Mucosa of rectum (tissue), 2 donors: ENCODE data around the gene MSL2.
"Not testable (repeated sequence)": the region's sequence is repeated elsewhere in the genome, so short reads cannot be mapped to it uniquely, and the experiment has no call there.

ENCODE experiments used
- H3K27ac ChIP-seq, 2 donors: one replicate each; pipeline ENCODE4 v1.7.0; 2013; ENCODE audit warnings: inconsistent platforms in 2 of 2, low read depth in 2 of 2, low read length in 2 of 2
- H3K27me3 ChIP-seq, 2 donors: one replicate each; pipeline ENCODE4 v1.7.0; 2013; ENCODE audit warnings: low read length in 2 of 2; ENCODE audit not compliant: control insufficient read depth in 2 of 2, insufficient read depth in 2 of 2
- H3K36me3 ChIP-seq, 2 donors: one replicate each; pipeline ENCODE4 v1.7.0; 2013; ENCODE audit warnings: low read length in 2 of 2; ENCODE audit not compliant: control insufficient read depth in 2 of 2, insufficient read depth in 2 of 2
- H3K4me1 ChIP-seq, 2 donors: one replicate each; pipeline ENCODE4 v1.7.0; 2013; ENCODE audit warnings: low read length in 2 of 2, mild to moderate bottlenecking in 1 of 2; ENCODE audit not compliant: control insufficient read depth in 2 of 2, insufficient read depth in 2 of 2
- H3K4me3 ChIP-seq, 2 donors: one replicate each; pipeline ENCODE4 v1.7.0; 2013; ENCODE audit warnings: low read length in 2 of 2
- H3K9ac ChIP-seq, 2 donors: one replicate each; pipeline ENCODE4 v1.7.0; 2013; ENCODE audit warnings: low read length in 2 of 2, low read depth in 1 of 2, mild to moderate bottlenecking in 1 of 2
- H3K9me3 ChIP-seq, 2 donors: one replicate each; pipeline ENCODE4 v1.7.0; 2013; ENCODE audit warnings: low read length in 2 of 2; ENCODE audit not compliant: control insufficient read depth in 2 of 2
- donor health status: healthy.
- donor health status: Normal muscosa, but diverticular disease.

Gene MSL2

GRCh38 chr3:136177876-136178275 lies 18.3 kb downstream of the MSL2 start:
- no peaks in the 10 kb centered on the region for H3K36me3 ChIP-seq
- H3K9me3 ChIP-seq = no peaks in the 10 kb centered on the region
- no peak overlapping the region for H3K9ac ChIP-seq
- H3K27ac ChIP-seq = no peak overlapping the region
- H3K27me3 ChIP-seq = no peaks in the 10 kb centered on the region
- no peak overlapping the region for H3K4me3 ChIP-seq
- peaks cover 10 to 27% of the 10 kb centered on the region in 2 donors for H3K4me1 ChIP-seq

- H3K4me3 ChIP-seq = no peak overlapping the region
- H3K36me3 ChIP-seq = no peaks in the 10 kb centered on the region
- H3K4me1 ChIP-seq = peaks cover 0 to 17% of the 10 kb centered on the region in 2 donors
- no peak overlapping the region for H3K9ac ChIP-seq
- H3K9me3 ChIP-seq = no peaks in the 10 kb centered on the region
- no peaks in the 10 kb centered on the region for H3K27me3 ChIP-seq
- H3K27ac ChIP-seq = no peak overlapping the region
Measured at GRCh38 chr3:136173939-136174490, 22.1 kb downstream of the MSL2 start.

- no peak overlapping the region for H3K4me3 ChIP-seq
- H3K9ac ChIP-seq = no peak overlapping the region
- no peaks in the 10 kb centered on the region for H3K27me3 ChIP-seq
- H3K9me3 ChIP-seq = no peaks in the 10 kb centered on the region
- no peaks in the 10 kb centered on the region for H3K36me3 ChIP-seq
- peaks cover 0 to 10% of the 10 kb centered on the region in 2 donors for H3K4me1 ChIP-seq
- no peak overlapping the region for H3K27ac ChIP-seq
Measured at GRCh38 chr3:136171097-136171542, 25.0 kb downstream of the MSL2 start.

- not testable (repeated sequence) for H3K27ac ChIP-seq, H3K4me1 ChIP-seq
Measured at GRCh38 chr3:136168236-136168635, 27.9 kb downstream of the MSL2 start.

GRCh38 chr3:136166507-136166906 lies 29.6 kb downstream of the MSL2 start:
- no peaks in the 10 kb centered on the region for H3K36me3 ChIP-seq
- no peaks in the 10 kb centered on the region for H3K27me3 ChIP-seq
- no peak overlapping the region for H3K27ac ChIP-seq
- H3K4me3 ChIP-seq = no peak overlapping the region
- H3K4me1 ChIP-seq = no peaks in the 10 kb centered on the region
- no peak overlapping the region for H3K9ac ChIP-seq
- no peaks in the 10 kb centered on the region for H3K9me3 ChIP-seq

More at GRCh38 chr3:136168236-136168635, 27.9 kb downstream of the MSL2 start:
- H3K9ac ChIP-seq, H3K27me3 ChIP-seq, H3K36me3 ChIP-seq, H3K9me3 ChIP-seq, H3K4me3 ChIP-seq: not testable (repeated sequence)

GRCh38 chr3:136163607-136164006 lies 32.5 kb downstream of the MSL2 start:
- H3K9me3 ChIP-seq, H3K36me3 ChIP-seq, H3K9ac ChIP-seq, H3K4me1 ChIP-seq, H3K27ac ChIP-seq, H3K4me3 ChIP-seq, H3K27me3 ChIP-seq: not testable (repeated sequence)

GRCh38 chr3:136162322-136162721 lies 33.8 kb downstream of the MSL2 start:
- H3K4me1 ChIP-seq = no peaks in the 10 kb centered on the region
- H3K27me3 ChIP-seq = no peaks in the 10 kb centered on the region
- no peaks in the 10 kb centered on the region for H3K36me3 ChIP-seq
- no peak overlapping the region for H3K27ac ChIP-seq
- no peak overlapping the region for H3K4me3 ChIP-seq
- H3K9ac ChIP-seq = no peak overlapping the region
- no peaks in the 10 kb centered on the region for H3K9me3 ChIP-seq

GRCh38 chr3:136161516-136161915 lies 34.6 kb downstream of the MSL2 start:
- Histone ChIP-seq H3K9me3 (no peaks in the 10 kb centered on the region), H3K27ac (no peak overlapping the region), H3K4me3 (no peak overlapping the region), H3K36me3 (no peaks in the 10 kb centered on the region), H3K27me3 (no peaks in the 10 kb centered on the region), H3K4me1 (no peaks in the 10 kb centered on the region), H3K9ac (no peak overlapping the region)

GRCh38 chr3:136152963-136153362 lies 43.2 kb downstream of the MSL2 start:
- Histone ChIP-seq H3K9me3 (no peaks in the 10 kb centered on the region), H3K4me1 (peaks cover 0 to 4% of the 10 kb centered on the region in 2 donors), H3K27me3 (no peaks in the 10 kb centered on the region), H3K4me3 (no peak overlapping the region), H3K27ac (no peak overlapping the region), H3K36me3 (peaks cover 5 to 15% of the 10 kb centered on the region in 2 donors), H3K9ac (no peak overlapping the region)

GRCh38 chr3:136152176-136152843 lies 43.8 kb downstream of the MSL2 start:
- Histone ChIP-seq H3K27me3 (no peaks in the 10 kb centered on the region), H3K36me3 (peaks cover 5 to 15% of the 10 kb centered on the region in 2 donors), H3K27ac (no peak overlapping the region), H3K9ac (no peak overlapping the region), H3K4me3 (no peak overlapping the region), H3K4me1 (peaks cover 0 to 4% of the 10 kb centered on the region in 2 donors), H3K9me3 (no peaks in the 10 kb centered on the region)
